Suppressor macrophage treated with lipopolysaccharide for 4 hours (primary cell): ENCODE measurements around the gene CLDN12.

ENCODE experiments used
- DNase-seq: peaks from one replicate; pipeline ENCODE4 v3.0.0-alpha.2; 2020

CLDN12 gene

GRCh38 chr7:90403174-90404113 lies at the start of gene CLDN12:
Gene CLDN12 (plus strand): TSS chr7:90403461. CDS start chr7:90412677, 9,216 bp downstream.
- peak; percentile 94 for DNase-seq

GRCh38 chr7:90383422-90383821 lies 19.8 kb upstream of the CLDN12 start:
- DNase-seq = no peak

- DNase-seq = no peak
Observed at GRCh38 chr7:90383861-90384260, 19.4 kb upstream of the CLDN12 start.

- no peak for DNase-seq
Observed at GRCh38 chr7:90384433-90384832, 18.8 kb upstream of the CLDN12 start.

- no peak for DNase-seq
Observed at GRCh38 chr7:90387470-90388240, 15.6 kb upstream of the CLDN12 start.

GRCh38 chr7:90390926-90391325 lies 12.3 kb upstream of the CLDN12 start:
- DNase-seq = no peak

- DNase-seq = no peak
Observed at GRCh38 chr7:90391488-90391887, 11.8 kb upstream of the CLDN12 start.

- no peak for DNase-seq
Observed at GRCh38 chr7:90396420-90396819, 6.8 kb upstream of the CLDN12 start.

GRCh38 chr7:90401989-90402388 lies 1.3 kb upstream of the CLDN12 start:
- peak; percentile 9 for DNase-seq

- no peak for DNase-seq
Observed at GRCh38 chr7:90402785-90403173, 482 bp upstream of the CLDN12 start.

- peak; percentile 31 for DNase-seq
Observed at GRCh38 chr7:90404777-90405176, 1.5 kb downstream of the CLDN12 start.

GRCh38 chr7:90407484-90407821 lies 4.2 kb downstream of the CLDN12 start:
- DNase-seq = no peak

GRCh38 chr7:90408142-90408541 lies 4.9 kb downstream of the CLDN12 start:
- no peak for DNase-seq

- no peak for DNase-seq
Observed at GRCh38 chr7:90409667-90410066, 6.4 kb downstream of the CLDN12 start.

GRCh38 chr7:90411510-90411909 lies 8.2 kb downstream of the CLDN12 start:
- peak; percentile 5 for DNase-seq

GRCh38 chr7:90412458-90413184 lies 9.4 kb downstream of the CLDN12 start:
- peak; percentile 9 for DNase-seq

GRCh38 chr7:90413185-90413528 lies 9.9 kb downstream of the CLDN12 start:
- DNase-seq = no peak

GRCh38 chr7:90421651-90422050 lies 18.4 kb downstream of the CLDN12 start:
- DNase-seq = no peak

- no peak for DNase-seq
Observed at GRCh38 chr7:90424720-90425119, 21.5 kb downstream of the CLDN12 start.

- DNase-seq = no peak
Observed at GRCh38 chr7:90425376-90425775, 22.1 kb downstream of the CLDN12 start.

GRCh38 chr7:90430614-90431460 lies 27.6 kb downstream of the CLDN12 start:
- DNase-seq = no peak

- DNase-seq = no peak
Observed at GRCh38 chr7:90432752-90433151, 29.5 kb downstream of the CLDN12 start.

GRCh38 chr7:90433221-90433620 lies 30.0 kb downstream of the CLDN12 start:
- DNase-seq = no peak
